ENCODE results near the gene PIK3R2. TPM values are rescaled to one million over a fixed set of nuclear protein-coding genes. Genes with fewer than 3 reads are reported as not detected.

Gene PIK3R2
- total and polyA plus RNA-seq, 2 of the 8 experiments (the other 6 are each of a cell fraction or from before 2014, with no cell fraction given): 21.7 to 57.1 TPM

DNA sequence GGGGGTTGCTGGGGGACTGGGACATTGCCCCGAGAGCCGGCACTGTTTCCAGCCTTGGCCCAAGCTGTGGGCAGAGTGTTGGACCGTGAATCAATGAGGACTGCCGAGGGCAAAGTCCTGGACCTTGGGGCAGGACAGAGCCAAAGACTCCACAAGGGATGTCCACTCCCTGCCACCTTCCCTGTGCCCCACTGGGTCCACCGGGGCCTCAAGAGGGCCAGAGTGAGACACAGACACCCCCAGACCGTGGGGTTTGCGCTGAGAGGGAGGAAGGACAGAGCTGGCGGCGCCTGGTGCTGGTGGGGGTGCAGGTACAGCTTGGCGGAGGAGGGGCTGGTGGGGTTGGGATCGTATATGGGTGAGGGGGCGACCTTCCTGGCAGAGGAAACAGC lies 43.6 kb upstream of the PIK3R2 start:
- ChIA-PET CTCF (ENCODE audit: partially characterized antibody) (interaction anchor here (1.1 to 5.1 kb wide), 6 partner anchors 15 to 144 kb away, joined by 3 to 24 read pairs (median 4); partner anchors contain the start of gene PIK3R2), POLR2A (ENCODE audit: partially characterized antibody) (interaction anchor here (0.9 to 4.3 kb wide), 8 partner anchors 8 to 245 kb away, joined by 3 to 15 read pairs (median 5); partner anchors contain the start of genes JUND, MAST3, PIK3R2 and RAB3A)
- Histone ChIP-seq H3K27me3 (replicated peaks in 1 of 4; ENCODE audit: control insufficient read depth in 3 of 4, extremely low read depth in 1 of 4, insufficient read depth in 3 of 4, low read length in 3 of 4) (peaks cover 0 to 12% (median 9%) of the 10 kb centered on the region in 4 experiments; a peak in 5 of 7 replicates), H3K14ac (ENCODE audit: insufficient read length) (no peak overlapping the region), H2BK12ac (ENCODE audit: low read depth, low read length) (peak overlapping the region; percentile 50; the same call in 1 of the 2 replicates), H3K4me2 (ENCODE audit: insufficient read depth in 1 of 2, low read depth in 2 of 2, low read length in 2 of 2) (peak overlapping the region; percentile 68 to 87), H3K27ac (ENCODE audit: low read depth, low read length) (no peak overlapping the region), H4K5ac (ENCODE audit: insufficient read length, low read depth, low read length) (no peak overlapping the region), H4K20me1 (replicated peaks in 1 of 2; ENCODE audit: control insufficient read depth in 1 of 2, insufficient read depth in 2 of 2, low read length in 2 of 2) (peaks cover 0 to 2% of the 10 kb centered on the region in 2 experiments), H2BK20ac (ENCODE audit: low read length) (no peak overlapping the region), H2AK5ac (ENCODE audit: low read depth, low read length) (no peak overlapping the region), H3K23me2 (ENCODE audit: low read depth, low read length) (peaks cover 13% of the 10 kb centered on the region), H3K36me3 (ENCODE audit: control insufficient read depth in 2 of 4, insufficient read depth in 4 of 4, low read length in 3 of 4) (no peaks in the 10 kb centered on the region), H3K4me1 (replicated peaks in 1 of 4; ENCODE audit: control insufficient read depth in 3 of 4, insufficient read depth in 4 of 4, low read length in 3 of 4) (peaks cover 0 to 12% (median 6%) of the 10 kb centered on the region in 4 experiments; a peak in 4 of 7 replicates), H2BK120ac (replicated peaks; ENCODE audit: low read depth, low read length) (no peak overlapping the region), H2BK15ac (ENCODE audit: low read length) (no peak overlapping the region), H3K23ac (ENCODE audit: insufficient read length) (no peak overlapping the region), H4K8ac (ENCODE audit: extremely low read depth, insufficient read depth, low read length) (0 out of 2 replicates have a peak overlapping the region, but pooled peaks have one; percentile 80), H3K4me3 (ENCODE audit: extremely low read depth in 1 of 4, insufficient read depth in 2 of 4, low read depth in 3 of 4, low read length in 4 of 4) (peak overlapping the region; percentile 55 to 71 (median 62)), H2BK5ac (ENCODE audit: low read depth, low read length) (no peak overlapping the region; the same call in 1 of the 2 replicates), H3K79me1 (ENCODE audit: low read depth, low read length) (no peaks in the 10 kb centered on the region), H3K4ac (replicated peaks; ENCODE audit: insufficient read length, low read depth, low read length) (no peak overlapping the region), H2AFZ (ENCODE audit: low read length) (no peak overlapping the region), H3K56ac (replicated peaks; ENCODE audit: insufficient read length, low read depth, low read length) (no peak overlapping the region), H3K9me3 (ENCODE audit: insufficient read depth in 2 of 2, low read depth in 1 of 2, low read length in 1 of 2) (no peaks in the 10 kb centered on the region), H4K91ac (replicated peaks; ENCODE audit: insufficient read length, low read length) (no peak overlapping the region), H3K9ac (replicated peaks in 1 of 4; ENCODE audit: extremely low read depth in 1 of 4, low read depth in 3 of 4, low read length in 3 of 4) (no peak overlapping the region), H3K18ac (ENCODE audit: extremely low read depth, low read length) (peak overlapping the region; percentile 71), H3K79me2 (ENCODE audit: control insufficient read depth in 1 of 2, insufficient read depth in 2 of 2, low read length in 2 of 2) (no peaks in the 10 kb centered on the region)
- WGBS, 2 experiments (ENCODE audit: extremely low coverage in 1 of 2, insufficient coverage in 1 of 2, insufficient read length in 1 of 2, insufficient replicate concordance in 2 of 2, low coverage in 1 of 2, low lambda C conversion rate in 2 of 2, missing lambda C conversion rate in 1 of 2): 33% methylated on average over 12 of the region's 12 CpGs; no CpG with 5 or more reads in 1 of the 2 experiments
- 0 out of 2 replicates have a peak, but pooled peaks have one; percentile 5 for TF ChIP-seq TAF1 (IDR thresholded peaks at IDR 0.05; ENCODE audit: low read depth, low read length)
- TF ChIP-seq RAD21 (IDR thresholded peaks at IDR 0.05 in 1 of 2, conservative IDR thresholded peaks at IDR 0.05 in 1 of 2; ENCODE audit: low read depth in 2 of 2, low read length in 2 of 2): no peak
- no peak for DNase-seq (ENCODE audit: low read depth in 1 of 2, low spot score in 2 of 2)
- no peak for FAIRE-seq
